ENCODE results near the gene TMEM178A.

GRCh38 chr2:39631256-39631655 is 34.5 kb upstream of the TMEM178A start:
- TF ChIP-seq CTCF (IDR thresholded peaks at IDR 0.05) (no peak), POLR2A (IDR thresholded peaks at IDR 0.05) (no peak), EP300 (IDR thresholded peaks at IDR 0.05) (no peak)
